HG03432 (cell line): ENCODE measurements around the gene SRSF12.

ENCODE experiments used
- ATAC-seq: cut with Tn5 transposase; IDR thresholded peaks from one replicate; pipeline ENCODE4 v1.9.1; 2021; ENCODE audit warnings: mild to moderate bottlenecking, moderate library complexity; ENCODE audit not compliant: unreplicated experiment

The SRSF12 gene

DNA sequence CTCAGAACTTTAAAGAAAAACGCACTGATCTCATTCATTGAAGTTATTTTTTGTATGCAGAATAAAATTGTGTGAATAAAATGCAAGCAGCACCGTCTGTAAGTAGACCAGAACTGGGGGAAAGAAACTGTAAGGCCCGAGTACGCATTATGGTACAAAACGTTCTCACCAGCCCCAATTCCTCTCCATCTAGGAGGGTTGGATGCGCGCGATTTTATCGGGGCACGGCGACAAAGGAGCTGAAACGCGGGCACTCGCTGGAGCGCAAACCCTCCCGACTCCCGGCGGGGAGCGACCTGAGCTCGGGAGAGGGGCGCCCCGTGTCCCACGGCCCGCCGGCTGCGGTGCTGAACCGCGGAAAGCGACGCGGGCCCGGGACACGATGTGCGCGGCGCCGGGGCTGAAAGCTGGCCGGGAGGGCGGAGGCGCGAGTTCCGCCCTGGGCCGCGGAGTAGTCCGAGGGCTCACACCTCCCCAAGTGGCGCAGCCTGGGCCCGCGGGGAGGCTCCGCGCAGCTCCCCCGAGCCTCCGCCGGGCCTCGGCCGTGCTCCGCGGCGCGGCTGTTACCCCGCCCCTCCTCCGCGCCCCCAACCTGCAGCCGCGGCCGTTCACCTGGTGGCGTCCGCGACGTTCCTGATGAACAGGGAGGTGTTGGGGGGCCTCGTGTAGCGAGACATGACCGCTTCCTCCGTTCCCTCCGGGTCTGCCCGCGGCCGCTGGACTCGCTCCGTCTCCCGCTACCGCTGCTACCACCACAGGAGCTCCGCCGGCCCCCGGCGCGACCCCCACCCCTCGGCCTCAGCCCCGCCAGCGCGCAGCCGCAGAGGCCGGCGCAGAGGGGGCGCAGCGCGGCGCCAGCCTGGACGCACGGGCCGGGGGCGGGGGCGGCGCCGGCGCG is at the start of gene SRSF12:
SRSF12 (minus strand) TSS at position 861 of the 898 bp plus-strand sequence; CDS start at position 677, 184 bp downstream.
- ATAC-seq = peak; percentile 86

GRCh38 chr6:89162047-89162371 is 44.1 kb upstream of the SRSF12 start:
- no peak for ATAC-seq

- no peak for ATAC-seq
Measured at GRCh38 chr6:89161326-89162046, 43.6 kb upstream of the SRSF12 start.

DNA sequence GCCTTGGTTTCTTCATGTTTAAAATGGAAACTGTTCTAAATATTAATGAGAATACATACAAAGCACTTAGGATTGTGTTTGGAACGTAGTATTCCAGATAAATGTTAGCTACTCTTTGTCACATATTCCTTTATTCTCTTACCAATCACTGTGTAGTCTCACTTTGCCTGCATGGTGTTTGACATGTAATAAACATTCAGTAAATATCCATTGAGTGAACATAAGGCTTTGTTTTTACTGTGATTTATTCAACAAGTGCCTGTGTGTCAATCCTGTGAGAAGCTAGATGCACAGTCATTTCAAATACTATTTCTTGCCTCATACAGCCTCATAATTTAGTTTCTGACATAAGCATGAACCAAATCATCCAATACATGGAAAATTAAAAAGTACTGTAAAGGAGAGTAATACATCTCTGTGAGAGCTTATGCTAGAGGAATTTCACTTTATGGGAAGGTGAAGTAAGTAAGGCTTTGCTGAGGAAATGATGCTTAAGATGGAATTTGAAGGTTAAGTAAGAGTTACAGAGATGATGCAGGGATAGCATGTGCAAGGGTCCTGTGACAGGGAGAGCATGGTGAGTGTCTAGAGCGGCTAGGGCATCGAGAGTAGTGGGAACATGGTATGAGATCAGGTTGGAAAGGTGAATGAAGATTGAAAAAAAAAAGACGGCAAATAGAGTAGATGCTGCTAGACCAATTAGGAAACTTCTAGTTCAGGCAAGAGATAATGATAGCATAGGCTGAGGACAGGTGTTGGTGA is 42.6 kb upstream of the SRSF12 start:
- no peak for ATAC-seq

GRCh38 chr6:89154131-89154530 is 36.3 kb upstream of the SRSF12 start:
- ATAC-seq = no peak

GRCh38 chr6:89148016-89148750 is 30.3 kb upstream of the SRSF12 start:
- ATAC-seq = no peak

DNA sequence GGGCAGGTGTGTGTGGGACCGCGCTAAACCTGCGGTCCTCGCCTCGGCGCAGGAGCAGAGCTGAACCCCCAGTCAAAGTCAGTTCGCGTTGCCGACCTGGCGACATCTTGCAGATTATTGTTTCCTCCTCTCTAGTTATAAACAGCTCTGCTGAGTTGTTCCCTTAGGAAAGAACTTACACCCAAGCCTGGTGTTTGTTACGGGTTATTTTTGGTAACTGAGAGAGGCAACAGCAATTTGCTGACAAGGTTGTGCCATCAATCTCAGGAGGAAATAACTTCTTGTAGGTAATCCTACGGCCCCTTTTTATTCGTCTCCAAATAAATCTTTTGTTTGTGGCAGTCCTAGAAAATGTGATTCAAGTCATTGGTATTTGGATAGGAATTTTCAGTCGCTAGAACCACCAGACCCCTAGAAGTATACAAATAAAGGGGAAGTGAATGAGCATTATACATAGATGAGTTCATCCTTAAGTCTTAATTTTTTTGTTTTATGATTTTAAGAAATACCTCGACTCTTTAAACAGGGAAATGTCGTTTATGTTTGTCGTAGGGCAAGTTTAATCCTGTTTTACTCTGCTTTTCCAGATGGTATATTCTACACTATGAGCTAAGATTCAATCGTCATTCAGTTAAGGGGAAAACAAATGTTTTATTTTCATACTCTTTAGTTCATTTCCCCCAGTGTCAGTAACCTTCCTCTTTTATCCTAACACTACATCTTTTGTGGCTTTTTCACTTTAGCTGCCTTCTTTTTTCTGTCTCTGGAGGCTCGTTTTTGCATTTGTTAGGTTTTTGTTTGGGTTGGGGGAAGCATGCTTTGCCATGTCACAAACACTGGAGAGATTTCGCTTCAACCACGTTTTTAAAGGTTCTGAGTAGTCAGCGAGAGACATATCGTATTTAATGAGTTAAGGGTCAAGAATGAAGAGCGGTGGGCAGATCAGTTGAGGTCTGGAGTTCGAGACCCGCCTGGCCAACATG is 29.1 kb upstream of the SRSF12 start:
- no peak for ATAC-seq

DNA sequence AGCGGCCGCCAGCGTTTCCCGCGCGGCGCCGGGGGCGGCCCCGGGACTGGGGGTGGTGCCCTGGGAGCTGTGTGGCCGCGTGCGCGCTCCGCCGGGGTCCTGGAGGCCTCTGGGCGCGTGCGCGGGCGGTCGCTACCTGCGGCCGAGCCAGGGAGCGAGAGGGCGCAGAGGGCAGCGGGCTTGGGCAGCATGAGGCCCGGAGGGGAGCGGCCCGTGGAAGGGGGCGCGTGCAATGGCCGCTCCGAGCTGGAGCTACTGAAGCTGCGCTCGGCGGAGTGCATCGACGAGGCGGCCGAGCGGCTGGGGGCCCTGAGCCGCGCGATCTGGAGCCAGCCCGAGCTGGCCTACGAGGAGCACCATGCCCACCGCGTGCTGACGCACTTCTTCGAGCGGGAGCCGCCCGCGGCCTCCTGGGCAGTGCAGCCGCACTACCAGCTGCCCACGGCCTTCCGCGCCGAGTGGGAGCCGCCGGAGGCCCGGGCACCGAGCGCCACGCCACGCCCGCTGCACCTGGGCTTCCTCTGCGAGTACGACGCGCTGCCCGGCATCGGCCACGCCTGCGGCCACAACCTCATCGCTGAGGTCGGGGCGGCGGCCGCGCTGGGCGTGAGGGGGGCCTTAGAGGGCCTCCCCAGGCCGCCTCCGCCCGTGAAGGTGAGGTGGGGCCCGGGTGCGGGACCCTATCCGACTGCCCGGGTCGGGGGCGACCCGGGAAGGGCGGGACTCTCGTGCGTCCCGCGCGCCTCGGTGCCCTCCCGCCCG is 28.3 kb upstream of the SRSF12 start, which contains the start of gene PM20D2:
PM20D2 (plus strand) TSS at position 100 of the 762 bp plus-strand sequence; CDS start at position 190, 90 bp downstream.
- ATAC-seq = peak; percentile 77

DNA sequence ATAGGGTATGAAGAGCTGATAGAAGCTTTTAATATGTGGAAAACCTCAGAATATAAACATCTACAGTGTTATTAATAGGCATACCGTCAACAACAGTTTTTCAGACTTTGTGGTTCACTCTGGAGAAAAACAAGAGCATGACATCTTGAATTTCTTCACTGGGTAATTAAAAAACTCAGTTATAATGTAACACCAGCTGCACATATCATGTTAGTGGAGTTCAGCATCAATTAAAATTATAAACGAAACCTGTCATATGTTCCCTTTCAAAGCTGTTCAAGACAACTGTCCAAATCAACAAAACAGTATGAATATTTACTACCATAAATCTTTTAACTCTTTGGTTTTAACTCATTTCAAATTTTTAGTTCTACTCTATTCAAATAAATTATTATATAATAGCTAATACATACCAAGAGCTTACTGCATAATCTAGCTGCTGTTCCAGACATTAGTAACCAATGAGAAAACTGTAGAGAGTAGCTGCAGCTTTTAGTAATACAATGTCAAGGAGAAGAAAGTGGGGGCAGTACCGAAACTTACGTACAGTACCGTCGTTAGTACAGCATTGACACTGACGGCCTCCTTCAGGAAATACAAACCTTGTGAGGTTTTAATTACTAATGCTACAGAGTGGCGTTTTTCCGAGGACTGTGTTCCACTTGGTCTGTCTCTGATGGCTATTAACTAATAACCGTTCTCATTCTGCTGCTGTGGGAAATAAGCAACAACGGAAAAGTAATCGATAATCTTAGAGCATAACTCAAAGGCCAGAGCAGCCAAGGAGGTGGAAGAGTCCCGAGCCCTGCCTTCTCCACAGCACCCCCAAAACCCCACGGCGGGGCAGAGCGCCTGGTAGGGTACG is 27.5 kb upstream of the SRSF12 start:
- ATAC-seq = peak; percentile 67

DNA sequence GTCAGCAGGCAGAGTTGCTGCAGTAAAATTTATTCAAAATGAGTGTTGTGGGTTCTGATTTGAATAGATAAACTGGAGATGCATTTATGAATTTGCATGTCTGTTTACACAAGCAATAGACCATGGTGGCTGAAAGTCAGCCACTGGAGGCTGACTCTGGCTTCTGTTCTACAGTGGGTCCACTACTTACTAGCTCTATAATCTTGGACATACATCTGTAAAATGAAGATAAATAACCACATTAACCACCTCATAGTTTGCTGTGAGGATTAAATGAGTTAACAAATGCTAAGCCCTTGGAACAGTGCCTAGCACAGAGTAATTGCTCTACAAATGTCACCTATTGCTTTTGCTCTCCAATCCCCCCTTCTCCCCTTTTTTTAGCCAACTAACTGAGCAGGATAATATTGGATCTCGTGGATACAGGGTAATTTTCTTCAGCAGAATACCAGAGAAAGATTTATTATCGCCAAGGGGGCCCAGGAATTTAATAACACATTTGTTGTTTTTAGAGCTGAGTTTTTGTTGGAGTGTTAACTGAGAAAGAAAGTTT is 26.6 kb upstream of the SRSF12 start:
- peak; percentile 43 for ATAC-seq

- no peak for ATAC-seq
Measured at GRCh38 chr6:89140347-89141156, 22.7 kb upstream of the SRSF12 start.

DNA sequence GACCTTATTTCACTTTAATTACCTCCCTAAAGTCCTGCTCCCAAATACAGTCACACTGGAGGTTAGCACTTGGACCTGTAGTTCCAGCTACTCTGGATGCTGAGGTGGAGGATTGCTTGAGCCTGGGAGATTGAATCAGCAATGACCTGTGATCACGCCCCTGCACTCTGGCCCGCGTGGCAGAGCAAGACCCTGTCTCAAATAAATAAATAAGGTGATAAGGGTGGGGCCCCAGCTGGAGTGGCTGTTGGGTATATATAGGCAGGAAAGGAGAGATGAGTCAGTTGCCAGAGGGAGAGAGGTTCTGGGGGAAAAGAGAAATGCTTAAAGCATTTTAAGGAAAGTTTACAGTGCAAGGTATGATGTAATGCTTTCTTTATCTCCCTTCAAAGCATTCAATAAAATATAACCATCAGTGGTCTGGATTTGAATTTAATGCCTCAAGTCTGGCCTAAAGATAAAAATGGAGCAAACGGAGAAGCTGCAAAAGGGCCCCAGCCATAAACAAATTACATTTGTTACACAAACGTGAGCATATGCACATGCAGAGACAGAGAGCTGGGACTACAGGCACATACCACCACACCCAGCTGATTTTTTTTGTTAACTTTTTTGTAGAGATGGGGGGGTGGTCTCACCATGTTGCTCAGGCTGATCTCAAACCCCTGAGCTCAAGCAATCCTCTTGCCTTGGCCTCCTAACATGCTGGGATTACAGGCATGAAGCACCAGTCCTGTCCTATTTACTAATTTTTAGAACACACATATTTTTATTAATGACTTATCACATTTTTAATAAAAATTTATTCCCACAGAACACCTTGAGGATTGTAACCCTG is 21.9 kb upstream of the SRSF12 start:
- no peak for ATAC-seq

DNA sequence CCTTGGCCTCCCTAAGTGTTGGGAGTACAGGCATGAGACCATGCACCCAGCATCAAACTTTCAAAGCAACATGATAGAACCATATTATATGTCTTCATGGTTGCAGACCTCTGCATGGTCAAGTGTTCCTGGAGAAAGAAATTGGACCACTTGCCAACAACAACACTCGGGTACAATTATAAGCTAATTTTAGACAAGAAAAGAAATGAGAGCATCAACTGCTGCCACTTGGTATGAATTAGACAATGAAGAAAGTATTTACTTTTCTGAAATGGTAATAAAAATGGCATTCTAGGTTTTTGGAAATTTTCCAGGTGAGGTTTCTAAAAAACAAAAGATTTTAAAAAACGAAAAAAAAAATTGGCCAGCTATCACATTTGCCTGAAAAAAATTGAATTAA is 20.3 kb upstream of the SRSF12 start:
- no peak for ATAC-seq

GRCh38 chr6:89134723-89135122 is 16.9 kb upstream of the SRSF12 start:
- ATAC-seq = no peak

GRCh38 chr6:89133981-89134380 is 16.1 kb upstream of the SRSF12 start:
- ATAC-seq = no peak

DNA sequence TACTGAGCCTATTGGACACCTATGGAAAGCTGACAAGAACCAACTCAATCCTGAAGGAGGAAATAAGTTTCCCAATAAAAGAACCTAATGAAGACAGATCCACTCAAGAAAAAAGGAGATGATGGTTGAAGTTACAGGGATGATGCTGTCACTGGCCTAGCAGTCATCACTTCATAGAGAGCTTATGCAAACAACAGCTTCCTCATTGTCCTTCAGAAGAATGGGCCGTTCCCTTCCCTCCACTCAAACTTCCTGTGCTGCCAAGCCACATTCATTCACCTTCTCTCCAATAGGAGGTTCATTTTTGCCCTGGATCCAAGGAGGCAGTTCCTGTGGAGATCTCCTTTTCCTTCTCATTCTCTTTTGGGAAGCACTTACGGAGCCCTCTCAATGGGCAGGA is 14.2 kb upstream of the SRSF12 start:
- ATAC-seq = no peak
